ENCODE measurements around the gene FZD4.

FZD4 gene

DNA sequence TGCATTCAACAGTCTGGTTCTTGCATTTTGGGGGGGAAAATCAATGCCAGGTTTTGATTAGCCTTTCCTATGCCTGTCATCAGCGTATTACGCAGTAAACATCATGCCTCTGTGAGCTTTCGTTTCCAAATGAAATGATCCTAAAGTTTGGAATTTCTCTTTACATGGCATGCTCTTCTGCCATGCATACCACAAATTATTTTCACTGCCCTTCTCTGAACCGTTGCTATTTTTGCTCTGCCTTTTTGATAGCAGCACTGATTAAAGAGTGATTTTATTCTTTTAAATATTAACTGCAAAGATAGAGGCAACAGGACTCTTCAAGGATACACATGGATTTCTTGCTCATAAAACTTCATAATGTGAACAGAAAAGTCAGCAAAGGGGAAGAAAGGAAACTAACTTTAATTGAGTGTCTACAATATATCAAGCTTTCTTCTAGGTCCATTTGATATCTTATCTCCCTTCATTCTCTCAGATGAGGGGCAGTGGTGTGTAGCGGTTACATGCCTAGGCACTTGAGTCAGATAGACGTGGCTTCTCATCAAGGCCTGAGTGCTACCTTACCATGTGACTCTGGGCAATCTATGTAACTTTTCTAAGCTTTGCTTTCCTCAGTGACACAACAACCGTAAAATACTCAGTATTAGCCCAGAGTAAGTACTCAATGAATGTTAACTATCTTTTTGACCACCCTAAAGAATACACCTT lies 25.0 kb upstream of the FZD4 start:
- no peak for TF ChIP-seq FOXP2 (optimal IDR thresholded peaks at IDR 0.05; ENCODE audit: borderline replicate concordance, extremely low read depth, extremely low read length, insufficient read depth)
- TF ChIP-seq, protein P1, sequence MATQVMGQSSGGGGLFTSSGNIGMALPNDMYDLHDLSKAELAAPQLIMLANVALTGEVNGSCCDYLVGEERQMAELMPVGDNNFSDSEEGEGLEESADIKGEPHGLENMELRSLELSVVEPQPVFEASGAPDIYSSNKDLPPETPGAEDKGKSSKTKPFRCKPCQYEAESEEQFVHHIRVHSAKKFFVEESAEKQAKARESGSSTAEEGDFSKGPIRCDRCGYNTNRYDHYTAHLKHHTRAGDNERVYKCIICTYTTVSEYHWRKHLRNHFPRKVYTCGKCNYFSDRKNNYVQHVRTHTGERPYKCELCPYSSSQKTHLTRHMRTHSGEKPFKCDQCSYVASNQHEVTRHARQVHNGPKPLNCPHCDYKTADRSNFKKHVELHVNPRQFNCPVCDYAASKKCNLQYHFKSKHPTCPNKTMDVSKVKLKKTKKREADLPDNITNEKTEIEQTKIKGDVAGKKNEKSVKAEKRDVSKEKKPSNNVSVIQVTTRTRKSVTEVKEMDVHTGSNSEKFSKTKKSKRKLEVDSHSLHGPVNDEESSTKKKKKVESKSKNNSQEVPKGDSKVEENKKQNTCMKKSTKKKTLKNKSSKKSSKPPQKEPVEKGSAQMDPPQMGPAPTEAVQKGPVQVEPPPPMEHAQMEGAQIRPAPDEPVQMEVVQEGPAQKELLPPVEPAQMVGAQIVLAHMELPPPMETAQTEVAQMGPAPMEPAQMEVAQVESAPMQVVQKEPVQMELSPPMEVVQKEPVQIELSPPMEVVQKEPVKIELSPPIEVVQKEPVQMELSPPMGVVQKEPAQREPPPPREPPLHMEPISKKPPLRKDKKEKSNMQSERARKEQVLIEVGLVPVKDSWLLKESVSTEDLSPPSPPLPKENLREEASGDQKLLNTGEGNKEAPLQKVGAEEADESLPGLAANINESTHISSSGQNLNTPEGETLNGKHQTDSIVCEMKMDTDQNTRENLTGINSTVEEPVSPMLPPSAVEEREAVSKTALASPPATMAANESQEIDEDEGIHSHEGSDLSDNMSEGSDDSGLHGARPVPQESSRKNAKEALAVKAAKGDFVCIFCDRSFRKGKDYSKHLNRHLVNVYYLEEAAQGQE (IDR thresholded peaks at IDR 0.05; ENCODE audit: insufficient read depth in 1 of 2, low read depth in 2 of 2, low read length in 2 of 2) = no peak
- no peak for TF ChIP-seq TAF1 (IDR thresholded peaks at IDR 0.05; ENCODE audit: borderline replicate concordance, insufficient read depth, low read length)
- no peak for TF ChIP-seq POLR2AphosphoS5 (IDR thresholded peaks at IDR 0.05; ENCODE audit: low read depth, low read length)

DNA sequence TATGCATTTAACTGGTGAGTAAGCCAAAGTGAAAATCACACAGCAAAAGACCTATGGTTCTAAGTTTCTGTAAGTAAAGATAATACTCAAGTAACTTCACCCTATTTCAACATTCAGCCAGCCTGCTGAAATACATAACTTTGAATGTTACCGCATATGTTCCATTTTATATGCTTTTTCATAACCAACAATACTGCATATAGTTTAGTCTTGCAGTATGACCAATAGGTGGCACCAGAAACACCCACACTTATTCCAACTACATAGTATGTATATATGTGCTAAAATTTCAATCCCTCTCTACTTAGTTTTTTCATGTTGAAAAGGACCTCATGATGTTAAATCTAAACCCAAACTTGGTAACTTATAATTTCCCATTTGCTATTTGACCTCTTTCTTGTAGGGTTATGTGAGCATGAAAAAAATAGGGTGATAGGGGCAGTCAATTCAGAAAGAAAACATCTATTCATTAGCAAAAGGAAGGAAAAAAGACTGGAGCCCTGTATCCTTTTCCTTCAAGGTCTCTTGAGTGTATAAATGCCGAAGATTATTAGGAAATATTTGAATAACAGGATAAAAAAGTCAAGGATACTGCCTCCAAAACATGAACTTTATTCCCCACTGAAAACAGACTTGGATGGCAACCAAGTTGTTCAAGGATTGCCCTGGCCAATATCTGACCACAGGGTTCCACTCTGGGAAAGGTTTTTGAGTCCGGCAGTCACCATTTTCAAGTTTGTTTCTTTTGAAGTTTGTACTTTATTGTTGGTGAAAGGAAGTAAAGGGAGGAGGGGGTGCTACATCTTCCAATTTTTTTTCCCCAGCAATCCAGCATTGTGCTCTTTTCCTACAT lies 23.8 kb upstream of the FZD4 start:
- TF ChIP-seq, protein P1 (IDR thresholded peaks at IDR 0.05; ENCODE audit: insufficient read depth in 1 of 2, low read depth in 2 of 2, low read length in 2 of 2) = no peak
- TF ChIP-seq SIN3A (IDR thresholded peaks at IDR 0.05; ENCODE audit: borderline replicate concordance, insufficient read depth, low read length) (no peak), POLR2AphosphoS5 (IDR thresholded peaks at IDR 0.05; ENCODE audit: low read depth, low read length) (no peak), TAF1 (IDR thresholded peaks at IDR 0.05; ENCODE audit: borderline replicate concordance, insufficient read depth, low read length) (no peak)

DNA sequence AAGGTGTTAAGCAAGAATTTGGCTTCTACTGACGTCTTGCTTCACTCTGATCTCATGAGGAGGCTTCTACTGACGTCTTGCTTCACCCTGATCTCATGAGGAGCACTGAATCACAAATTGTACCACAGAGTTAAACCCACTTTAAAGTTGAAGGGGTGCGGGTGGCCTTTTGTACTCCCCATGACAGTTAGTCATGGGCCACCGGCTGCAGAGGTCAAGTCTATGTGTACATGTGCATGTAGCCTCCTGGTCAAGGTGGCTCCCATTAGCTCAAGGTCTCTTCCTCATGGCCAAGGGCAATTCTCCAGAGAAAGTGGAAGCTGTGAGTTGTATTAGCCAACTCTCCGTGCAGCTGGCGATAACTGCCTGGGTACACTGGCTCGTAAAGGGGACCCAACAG lies 23.1 kb upstream of the FZD4 start:
- TF ChIP-seq FOXP2 (optimal IDR thresholded peaks at IDR 0.05; ENCODE audit: borderline replicate concordance, extremely low read depth, extremely low read length, insufficient read depth) (no peak), SIN3A (IDR thresholded peaks at IDR 0.05; ENCODE audit: borderline replicate concordance, insufficient read depth, low read length) (no peak), TAF1 (IDR thresholded peaks at IDR 0.05; ENCODE audit: borderline replicate concordance, insufficient read depth, low read length) (no peak), POLR2AphosphoS5 (IDR thresholded peaks at IDR 0.05; ENCODE audit: low read depth, low read length) (no peak)
- TF ChIP-seq, protein P1 (IDR thresholded peaks at IDR 0.05; ENCODE audit: insufficient read depth in 1 of 2, low read depth in 2 of 2, low read length in 2 of 2) = no peak

DNA sequence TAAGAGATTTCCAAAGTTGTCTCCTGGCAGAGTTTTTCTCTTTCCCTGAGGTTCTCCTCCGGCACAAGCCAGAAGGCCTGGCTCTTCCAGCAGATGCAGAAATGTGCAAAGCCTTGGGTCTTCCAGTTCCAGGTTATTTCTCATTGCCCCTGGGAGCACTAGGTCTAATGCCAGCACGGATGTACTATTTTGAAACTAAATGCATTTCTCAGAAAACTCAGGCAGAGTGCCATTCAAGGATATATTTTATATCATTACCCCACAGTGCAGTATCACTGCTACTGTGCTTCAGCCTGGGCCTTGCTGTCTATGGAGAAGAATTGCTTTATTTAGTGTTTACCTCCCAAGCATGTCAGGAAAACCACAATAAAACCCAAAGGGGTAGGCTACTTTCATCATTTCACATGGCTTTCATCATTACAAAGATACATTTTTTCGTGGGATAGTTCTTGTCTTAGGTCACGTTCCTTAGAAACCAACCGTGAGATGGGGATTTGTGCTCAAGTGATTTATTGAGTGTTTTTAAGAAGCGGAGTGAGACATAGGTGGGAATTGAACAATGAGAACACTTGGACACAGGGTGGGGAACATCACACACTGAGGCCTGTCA lies 22.4 kb upstream of the FZD4 start:
- no peak for TF ChIP-seq TAF1 (IDR thresholded peaks at IDR 0.05; ENCODE audit: borderline replicate concordance, insufficient read depth, low read length)
- no peak for TF ChIP-seq FOXP2 (optimal IDR thresholded peaks at IDR 0.05; ENCODE audit: borderline replicate concordance, extremely low read depth, extremely low read length, insufficient read depth)
- TF ChIP-seq SIN3A (IDR thresholded peaks at IDR 0.05; ENCODE audit: borderline replicate concordance, insufficient read depth, low read length) = no peak

DNA sequence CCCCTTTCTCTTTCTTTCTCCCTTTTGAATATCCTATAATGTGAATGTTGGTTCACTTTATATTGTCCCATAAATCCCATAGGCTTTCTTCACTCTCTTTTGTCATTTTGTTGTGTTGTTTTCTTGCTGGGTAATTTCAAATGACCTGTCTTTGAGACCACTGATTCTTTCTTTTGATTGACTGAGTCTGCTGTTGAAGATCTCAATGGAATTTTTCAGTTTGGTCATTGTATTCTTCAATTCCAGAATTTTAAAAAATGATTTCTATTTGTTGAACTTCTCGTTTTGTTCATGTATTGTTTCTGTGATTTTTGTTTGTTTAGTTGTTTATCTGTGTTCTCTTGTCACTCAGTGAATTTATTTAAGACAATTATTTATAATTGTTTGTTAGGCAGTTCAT lies 17.5 kb upstream of the FZD4 start:
- TF ChIP-seq POLR2AphosphoS5 (IDR thresholded peaks at IDR 0.05; ENCODE audit: low read depth, low read length) (no peak), TAF1 (IDR thresholded peaks at IDR 0.05; ENCODE audit: borderline replicate concordance, insufficient read depth, low read length) (no peak), SIN3A (IDR thresholded peaks at IDR 0.05; ENCODE audit: borderline replicate concordance, insufficient read depth, low read length) (no peak), FOXP2 (optimal IDR thresholded peaks at IDR 0.05; ENCODE audit: borderline replicate concordance, extremely low read depth, extremely low read length, insufficient read depth) (no peak)
- TF ChIP-seq, protein P1 (IDR thresholded peaks at IDR 0.05; ENCODE audit: insufficient read depth in 1 of 2, low read depth in 2 of 2, low read length in 2 of 2) = no peak
